Head of caudate nucleus (tissue), 42 donors: Measurements from ENCODE around the gene MYO1G.
A peak's percentile ranks its signal among the peaks of the same experiment; 100 is the strongest.
"Not testable (repeated sequence)": the region's sequence is repeated elsewhere in the genome, so short reads cannot be mapped to it uniquely, and the experiment has no call there.

Experiments used
- DNase-seq, 42 donors: peaks; one replicate each; pipeline versions ENCODE4 v3.0.0 to v3.0.0-alpha.2; 2020 to 2021; ENCODE audit warnings: mixed read lengths in 7 of 42
- intact Hi-C: fragments of 100-400 bp; cut with DNase I; formaldehyde crosslinking; loops from one replicate; pipeline ENCODE4 v1.15.0; 2022

Gene MYO1G

GRCh38 chr7:44978511-44979366 lies at the start of gene MYO1G:
MYO1G (minus strand) TSS chr7:44979015; CDS start chr7:44978961, 54 bp downstream.
- intact Hi-C loops: no loop called here
- DNase-seq: peak in 9 of 42 donors; percentile 28 to 61 (median 40)

GRCh38 chr7:45028138-45028919 lies 49.5 kb upstream of the MYO1G start:
- intact Hi-C loops: no loop called here
- peak in 24 of 42 donors; percentile 7 to 75 (median 34) for DNase-seq

- intact Hi-C loops: no loop called here
- no peak for DNase-seq
These were observed 48.9 kb upstream of the MYO1G start for GRCh38 chr7:45027774-45028114.

- intact Hi-C loops: no loop called here
- no peak for DNase-seq
These were observed 48.4 kb upstream of the MYO1G start for GRCh38 chr7:45026984-45027773.

- no peak for DNase-seq
- intact Hi-C loops: no loop called here
These were observed 47.2 kb upstream of the MYO1G start for GRCh38 chr7:45026013-45026412.

- DNase-seq, intact Hi-C loops: not testable (repeated sequence)
These were observed 46.7 kb upstream of the MYO1G start for GRCh38 chr7:45025473-45025872.

- intact Hi-C loops: no loop called here
- no peak for DNase-seq
These were observed 45.4 kb upstream of the MYO1G start for GRCh38 chr7:45024126-45024744.

- intact Hi-C loops: no loop called here
- peak in 38 of 42 donors; percentile 9 to 93 (median 61) for DNase-seq
These were observed 42.9 kb upstream of the MYO1G start for GRCh38 chr7:45021604-45022296.

- intact Hi-C loops: no loop called here
- peak in 1 of 42 donors; percentile 30 for DNase-seq
These were observed 42.1 kb upstream of the MYO1G start for GRCh38 chr7:45020915-45021314.

GRCh38 chr7:45017253-45017652 lies 38.4 kb upstream of the MYO1G start:
- no peak for DNase-seq
- intact Hi-C loops: no loop called here

GRCh38 chr7:45015313-45015712 lies 36.5 kb upstream of the MYO1G start:
- no peak for DNase-seq
- intact Hi-C loops: no loop called here

- DNase-seq: no peak
- intact Hi-C loops: no loop called here
These were observed 34.7 kb upstream of the MYO1G start for GRCh38 chr7:45013465-45013967.

- intact Hi-C loops: no loop called here
These were observed 28.9 kb upstream of the MYO1G start for GRCh38 chr7:45007571-45008328.

GRCh38 chr7:45007106-45007505 lies 28.3 kb upstream of the MYO1G start:
- DNase-seq: peak in 29 of 42 donors; percentile 17 to 75 (median 43)
- intact Hi-C loops: no loop called here

More at GRCh38 chr7:45007571-45008328, 28.9 kb upstream of the MYO1G start:
- no peak for DNase-seq

GRCh38 chr7:45003789-45004188 lies 25.0 kb upstream of the MYO1G start:
- DNase-seq: no peak
- intact Hi-C loops: loop anchor here (5.0 kb wide), 1 partner anchor 109 kb away; the partner anchor contains the start of gene TBRG4

GRCh38 chr7:45001826-45002225 lies 23.0 kb upstream of the MYO1G start:
- intact Hi-C loops: loop anchor here (5.0 kb wide), 1 partner anchor 110 kb away; the partner anchor contains the start of gene TBRG4
- DNase-seq: no peak

- DNase-seq: peak in 24 of 42 donors; percentile 10 to 62 (median 36)
- intact Hi-C loops: loop anchor here (5.0 kb wide), 1 partner anchor 111 kb away; the partner anchor contains the start of gene TBRG4
These were observed 22.4 kb upstream of the MYO1G start for GRCh38 chr7:45001138-45001694.
